Transverse colon (tissue), 4 donors: ENCODE measurements around the gene SELE.
"Not testable (repeated sequence)": the region's sequence is repeated elsewhere in the genome, so short reads cannot be mapped to it uniquely, and the experiment has no call there.

Source experiments
- EP300 ChIP-seq: sonication (generic); formaldehyde crosslinking; IDR thresholded peaks from one replicate; pipeline ENCODE4 v1.6.1; 2017; ENCODE audit warnings: antibody characterized with exemption, low read depth
- POLR2AphosphoS5 ChIP-seq, 3 donors: sonication (generic); formaldehyde crosslinking; IDR thresholded peaks; one replicate each; pipeline ENCODE4 v1.6.1; 2016; ENCODE audit warnings: antibody characterized with exemption in 3 of 3
- TF ChIP-seq, protein P1 (sequence below), 5 experiments: fragments of 200-600 bp in 3 of 5; fragments of 450-650 bp in 2 of 5; sonication (generic) in 3 of 5; IDR thresholded peaks; 1 replicate in 2 of 5; 2 replicates in 3 of 5; pipeline ENCODE4 v1.5.1; 2016 to 2017; ENCODE audit warnings: antibody characterized with exemption in 5 of 5, inconsistent platforms in 3 of 5, mild to moderate bottlenecking in 2 of 5, moderate library complexity in 1 of 5

GRCh38 chr1:169713090-169713489 is 20.8 kb downstream of the SELE start:
- TF ChIP-seq POLR2AphosphoS5 (IDR thresholded peaks at IDR 0.05); EP300: not testable (repeated sequence)
- TF ChIP-seq, protein P1, sequence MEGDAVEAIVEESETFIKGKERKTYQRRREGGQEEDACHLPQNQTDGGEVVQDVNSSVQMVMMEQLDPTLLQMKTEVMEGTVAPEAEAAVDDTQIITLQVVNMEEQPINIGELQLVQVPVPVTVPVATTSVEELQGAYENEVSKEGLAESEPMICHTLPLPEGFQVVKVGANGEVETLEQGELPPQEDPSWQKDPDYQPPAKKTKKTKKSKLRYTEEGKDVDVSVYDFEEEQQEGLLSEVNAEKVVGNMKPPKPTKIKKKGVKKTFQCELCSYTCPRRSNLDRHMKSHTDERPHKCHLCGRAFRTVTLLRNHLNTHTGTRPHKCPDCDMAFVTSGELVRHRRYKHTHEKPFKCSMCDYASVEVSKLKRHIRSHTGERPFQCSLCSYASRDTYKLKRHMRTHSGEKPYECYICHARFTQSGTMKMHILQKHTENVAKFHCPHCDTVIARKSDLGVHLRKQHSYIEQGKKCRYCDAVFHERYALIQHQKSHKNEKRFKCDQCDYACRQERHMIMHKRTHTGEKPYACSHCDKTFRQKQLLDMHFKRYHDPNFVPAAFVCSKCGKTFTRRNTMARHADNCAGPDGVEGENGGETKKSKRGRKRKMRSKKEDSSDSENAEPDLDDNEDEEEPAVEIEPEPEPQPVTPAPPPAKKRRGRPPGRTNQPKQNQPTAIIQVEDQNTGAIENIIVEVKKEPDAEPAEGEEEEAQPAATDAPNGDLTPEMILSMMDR (IDR thresholded peaks at IDR 0.05): not testable (repeated sequence)
